Measurements from ENCODE around the gene SLC25A47. TPM values are rescaled to one million over a fixed set of nuclear protein-coding genes. Genes with fewer than 3 reads are reported as not detected.
A peak's percentile ranks its signal among the peaks of the same experiment; 100 is the strongest.
"Not testable (repeated sequence)": the region's sequence is repeated elsewhere in the genome, so short reads cannot be mapped to it uniquely, and the experiment has no call there.

Gene SLC25A47
- total RNA-seq, 1 experiment from 2014 or later = not detected

DNA sequence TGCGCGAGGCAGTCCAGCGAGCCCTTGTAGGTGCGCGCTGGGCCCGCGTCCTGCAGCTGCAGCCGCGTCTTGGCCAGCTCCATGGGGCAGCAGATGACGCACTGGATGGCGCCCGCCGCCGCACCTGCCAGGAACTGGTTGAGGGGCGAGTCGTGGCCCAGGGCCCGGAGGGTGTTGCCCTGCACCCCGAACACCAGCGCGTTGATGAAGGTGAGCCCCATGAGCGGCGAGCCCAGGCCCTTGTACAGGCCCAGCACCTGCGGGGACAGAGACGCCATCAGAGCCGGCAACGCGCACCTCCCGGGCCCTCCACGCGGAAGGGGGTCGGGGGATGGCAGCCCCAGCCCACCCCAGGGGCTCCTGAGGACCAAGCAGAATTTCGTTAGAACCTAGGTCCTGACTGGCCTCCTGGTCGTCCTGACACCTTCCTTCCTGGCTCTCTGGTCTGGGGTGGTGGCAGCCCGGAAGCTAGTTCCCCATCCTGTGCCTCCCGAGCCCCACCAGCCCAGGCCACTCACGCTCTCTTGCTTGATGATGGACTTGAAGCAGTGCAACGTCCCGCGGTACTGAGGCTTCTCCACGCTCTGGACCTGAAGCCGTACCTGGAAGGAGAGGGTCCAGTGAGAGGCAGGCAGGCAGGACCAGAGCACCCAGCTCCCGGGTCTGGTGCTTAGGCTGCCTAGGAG is 30.2 kb upstream of the SLC25A47 start:
- H3K27ac ChIP-seq (ENCODE audit: low read length) = peak overlapping the region; percentile 87
- no peaks in the 10 kb centered on the region for H3K27me3 ChIP-seq (ENCODE audit: low read length)
- no peaks in the 10 kb centered on the region for H3K36me3 ChIP-seq (ENCODE audit: insufficient read depth, low read length)
- no peak overlapping the region for H3K4me3 ChIP-seq (ENCODE audit: low read length)
- 0 out of 2 replicates have a peak, but pooled peaks cover 5% of the 10 kb centered on the region for H3K79me2 ChIP-seq (ENCODE audit: low read length)
- no peak overlapping the region for H2AFZ ChIP-seq (ENCODE audit: low read length)
- peak overlapping the region; percentile 38 for H3K9ac ChIP-seq (ENCODE audit: low read length)
- peaks cover 97% of the 10 kb centered on the region for H3K4me1 ChIP-seq (ENCODE audit: low read length)
- H4K20me1 ChIP-seq (ENCODE audit: insufficient read depth, low read depth, low read length) = peaks cover 15% of the 10 kb centered on the region; the same call in 1 of the 2 replicates
- peak overlapping the region; percentile 25 for H3K4me2 ChIP-seq (ENCODE audit: low read depth, low read length, poor library complexity, severe bottlenecking)
- no peaks in the 10 kb centered on the region for H3K9me3 ChIP-seq (ENCODE audit: low read length)
- no peaks in the 10 kb centered on the region for H3K9me2 ChIP-seq (replicated peaks; ENCODE audit: insufficient read depth, low read length)
- no peak for DNase-seq

DNA sequence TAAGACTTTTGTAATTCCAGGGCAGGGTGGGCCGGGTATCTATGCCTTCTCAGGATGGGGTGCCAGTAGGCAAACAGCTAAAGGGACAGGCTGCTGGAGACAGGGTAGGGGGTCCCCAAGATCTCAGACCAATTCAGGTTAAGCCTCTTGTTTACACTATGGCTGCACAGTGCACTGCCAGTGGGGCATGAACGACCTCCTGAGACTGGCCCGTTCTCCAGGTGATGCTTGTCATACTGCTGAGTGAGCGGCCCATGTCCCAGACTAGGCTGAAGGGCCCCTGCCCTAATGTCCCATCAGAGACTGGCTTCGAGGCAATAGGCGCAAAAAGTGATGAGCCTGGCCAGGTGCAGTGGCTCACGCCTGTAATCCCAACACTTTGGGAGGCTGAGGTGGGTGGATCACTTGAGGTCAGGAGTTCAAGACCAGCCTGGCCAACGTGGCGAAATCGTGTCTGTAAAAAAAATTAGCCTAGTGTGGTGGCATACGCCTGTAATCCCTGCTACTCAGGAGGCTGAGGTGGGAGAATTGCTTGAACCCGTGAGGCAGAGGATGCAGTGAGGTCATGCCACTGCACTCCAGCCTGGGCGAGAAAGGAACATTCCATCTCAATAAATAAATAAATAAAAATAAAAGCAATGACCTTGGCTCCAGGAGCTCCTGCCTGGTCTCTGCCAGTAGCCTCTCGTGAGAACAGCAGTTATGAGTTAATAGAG is 29.5 kb upstream of the SLC25A47 start:
- DNase-seq = no peak
- H2AFZ ChIP-seq (ENCODE audit: low read length) = no peak overlapping the region
- peak overlapping the region; percentile 25 for H3K4me2 ChIP-seq (ENCODE audit: low read depth, low read length, poor library complexity, severe bottlenecking)
- peaks cover 17% of the 10 kb centered on the region; the same call in 1 of the 2 replicates for H4K20me1 ChIP-seq (ENCODE audit: insufficient read depth, low read depth, low read length)
- H3K4me1 ChIP-seq (ENCODE audit: low read length) = peaks cover 98% of the 10 kb centered on the region
- H3K9me2 ChIP-seq (replicated peaks; ENCODE audit: insufficient read depth, low read length) = no peaks in the 10 kb centered on the region
- no peaks in the 10 kb centered on the region for H3K27me3 ChIP-seq (ENCODE audit: low read length)
- no peaks in the 10 kb centered on the region for H3K36me3 ChIP-seq (ENCODE audit: insufficient read depth, low read length)
- 0 out of 2 replicates have a peak, but pooled peaks cover 5% of the 10 kb centered on the region for H3K79me2 ChIP-seq (ENCODE audit: low read length)
- H3K9ac ChIP-seq (ENCODE audit: low read length) = peak overlapping the region; percentile 38
- H3K9me3 ChIP-seq (ENCODE audit: low read length) = no peaks in the 10 kb centered on the region
- H3K4me3 ChIP-seq (ENCODE audit: low read length) = no peak overlapping the region; the same call in 1 of the 2 replicates
- peak overlapping the region; percentile 87 for H3K27ac ChIP-seq (ENCODE audit: low read length)

DNA sequence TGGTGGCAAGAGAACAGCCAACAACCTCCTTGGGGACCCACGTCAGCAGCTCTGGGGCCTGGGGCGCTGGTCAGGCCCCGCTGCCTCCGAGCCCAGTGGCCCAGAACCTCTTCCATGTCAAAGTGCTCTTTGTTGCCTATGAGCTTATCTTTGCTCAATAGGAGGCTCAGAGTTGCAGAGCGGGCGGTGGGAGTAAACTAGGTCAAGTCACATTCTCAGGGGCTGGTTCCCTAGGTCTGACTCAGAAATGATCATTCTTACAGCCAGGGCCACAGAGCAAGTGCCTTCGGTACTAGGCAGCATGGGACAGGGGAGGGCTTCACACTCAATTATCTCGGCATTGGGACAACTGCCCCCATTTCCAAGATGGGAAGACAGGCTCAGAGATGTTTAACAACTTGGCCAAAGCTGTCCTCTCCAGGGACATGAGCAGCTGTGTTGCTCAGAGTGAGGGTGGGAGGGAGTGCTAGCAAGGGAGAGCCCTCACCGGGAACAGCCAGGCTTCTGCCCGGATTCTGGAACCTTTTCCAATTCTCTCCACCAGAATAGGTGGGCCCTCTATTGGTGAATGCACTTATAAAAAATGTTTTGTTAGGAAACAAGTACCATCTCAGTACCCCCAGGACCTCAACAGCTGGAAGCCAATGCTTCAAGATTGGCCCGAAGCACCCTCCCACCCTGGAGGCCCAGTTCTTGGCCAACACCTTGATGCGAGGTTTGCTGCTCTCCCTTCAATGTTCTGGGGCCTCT is 28.8 kb upstream of the SLC25A47 start:
- Histone ChIP-seq H3K9me2 (replicated peaks; ENCODE audit: insufficient read depth, low read length) (no peaks in the 10 kb centered on the region), H3K4me3 (ENCODE audit: low read length) (no peak overlapping the region; the same call in 1 of the 2 replicates), H3K36me3 (ENCODE audit: insufficient read depth, low read length) (no peaks in the 10 kb centered on the region), H3K27ac (ENCODE audit: low read length) (peak overlapping the region; percentile 87), H3K4me2 (ENCODE audit: low read depth, low read length, poor library complexity, severe bottlenecking) (peak overlapping the region; percentile 25), H3K27me3 (ENCODE audit: low read length) (no peaks in the 10 kb centered on the region), H3K9me3 (ENCODE audit: low read length) (no peaks in the 10 kb centered on the region), H3K4me1 (ENCODE audit: low read length) (peaks cover 98% of the 10 kb centered on the region), H3K79me2 (ENCODE audit: low read length) (no peaks in the 10 kb centered on the region), H4K20me1 (ENCODE audit: insufficient read depth, low read depth, low read length) (peaks cover 19% of the 10 kb centered on the region; the same call in 1 of the 2 replicates), H3K9ac (ENCODE audit: low read length) (peak overlapping the region; percentile 54), H2AFZ (ENCODE audit: low read length) (no peak overlapping the region)
- peak; percentile 83 for DNase-seq

DNA sequence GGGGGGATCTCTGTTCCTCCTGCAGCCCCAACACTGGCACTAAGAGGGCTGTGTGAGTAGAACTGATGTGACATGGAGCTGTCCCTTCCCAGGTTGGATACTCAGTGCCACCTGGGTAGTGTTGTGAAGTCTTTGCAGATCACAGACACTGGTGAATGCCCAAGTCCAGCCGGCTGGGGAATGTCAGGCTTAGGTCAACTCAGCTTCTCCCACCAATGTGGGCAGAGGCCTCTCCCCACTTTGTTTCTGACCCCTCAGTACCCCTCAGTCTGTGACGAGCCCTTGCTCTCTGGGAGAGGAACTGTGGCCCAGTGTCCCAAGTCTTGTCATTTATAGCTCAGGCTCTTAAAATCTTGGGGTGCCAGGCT is 28.2 kb upstream of the SLC25A47 start:
- Histone ChIP-seq H3K79me2 (ENCODE audit: low read length) (no peaks in the 10 kb centered on the region), H3K27me3 (ENCODE audit: low read length) (no peaks in the 10 kb centered on the region), H3K4me2 (ENCODE audit: low read depth, low read length, poor library complexity, severe bottlenecking) (no peak overlapping the region), H4K20me1 (ENCODE audit: insufficient read depth, low read depth, low read length) (peaks cover 18% of the 10 kb centered on the region; the same call in 1 of the 2 replicates), H3K4me1 (ENCODE audit: low read length) (peaks cover 93% of the 10 kb centered on the region), H3K9me3 (ENCODE audit: low read length) (no peaks in the 10 kb centered on the region), H3K27ac (ENCODE audit: low read length) (peak overlapping the region; percentile 87), H3K9ac (ENCODE audit: low read length) (peak overlapping the region; percentile 54), H3K36me3 (ENCODE audit: insufficient read depth, low read length) (no peaks in the 10 kb centered on the region), H3K9me2 (replicated peaks; ENCODE audit: insufficient read depth, low read length) (no peaks in the 10 kb centered on the region), H2AFZ (ENCODE audit: low read length) (no peak overlapping the region), H3K4me3 (ENCODE audit: low read length) (no peak overlapping the region)
- no peak for DNase-seq

DNA sequence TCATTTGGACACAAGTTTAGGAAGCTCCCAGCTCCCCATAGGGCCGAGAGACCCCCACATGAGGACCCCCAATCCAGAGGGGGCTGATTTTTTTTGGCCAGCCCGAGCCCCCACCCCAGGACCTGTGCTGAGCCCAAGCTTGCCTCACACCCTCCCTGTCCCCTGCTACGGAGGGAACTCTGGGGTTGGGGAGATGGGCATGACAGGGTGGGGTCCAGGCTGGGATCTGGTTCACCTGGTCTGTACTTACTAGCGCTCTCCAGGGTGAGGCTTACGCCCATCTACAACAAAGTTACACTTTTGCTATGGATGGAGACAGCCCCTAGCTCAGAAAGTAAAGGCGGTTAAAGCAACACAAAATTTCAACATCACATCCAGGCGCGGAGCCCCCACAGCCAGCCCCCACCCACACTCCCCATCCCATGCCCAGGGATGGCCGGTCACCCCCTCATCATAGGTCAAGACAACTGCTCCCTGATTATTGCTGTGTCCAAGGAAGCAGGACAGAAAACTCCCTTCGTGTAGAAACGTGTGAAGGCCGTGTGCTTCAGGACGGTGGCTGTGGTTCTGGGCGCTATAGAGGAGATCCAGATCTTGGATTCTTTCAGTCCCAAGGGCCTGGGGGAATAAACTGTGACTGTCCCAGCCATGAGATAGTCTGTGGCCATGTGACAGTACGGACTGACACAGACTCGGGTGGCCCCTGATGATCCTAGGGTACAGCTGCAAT is 27.6 kb upstream of the SLC25A47 start:
- H2AFZ ChIP-seq (ENCODE audit: low read length) = no peak overlapping the region
- H3K9ac ChIP-seq (ENCODE audit: low read length) = peak overlapping the region; percentile 54; the same call in 1 of the 2 replicates
- DNase-seq = no peak
- H4K20me1 ChIP-seq (ENCODE audit: insufficient read depth, low read depth, low read length) = peaks cover 12% of the 10 kb centered on the region; the same call in 1 of the 2 replicates
- H3K36me3 ChIP-seq (ENCODE audit: insufficient read depth, low read length) = no peaks in the 10 kb centered on the region
- no peak overlapping the region for H3K4me3 ChIP-seq (ENCODE audit: low read length)
- H3K9me2 ChIP-seq (replicated peaks; ENCODE audit: insufficient read depth, low read length) = no peaks in the 10 kb centered on the region
- no peaks in the 10 kb centered on the region for H3K9me3 ChIP-seq (ENCODE audit: low read length)
- H3K27me3 ChIP-seq (ENCODE audit: low read length) = no peaks in the 10 kb centered on the region
- H3K27ac ChIP-seq (ENCODE audit: low read length) = peak overlapping the region; percentile 87
- H3K4me1 ChIP-seq (ENCODE audit: low read length) = peaks cover 87% of the 10 kb centered on the region
- no peaks in the 10 kb centered on the region for H3K79me2 ChIP-seq (ENCODE audit: low read length)
- no peak overlapping the region for H3K4me2 ChIP-seq (ENCODE audit: low read depth, low read length, poor library complexity, severe bottlenecking)

DNA sequence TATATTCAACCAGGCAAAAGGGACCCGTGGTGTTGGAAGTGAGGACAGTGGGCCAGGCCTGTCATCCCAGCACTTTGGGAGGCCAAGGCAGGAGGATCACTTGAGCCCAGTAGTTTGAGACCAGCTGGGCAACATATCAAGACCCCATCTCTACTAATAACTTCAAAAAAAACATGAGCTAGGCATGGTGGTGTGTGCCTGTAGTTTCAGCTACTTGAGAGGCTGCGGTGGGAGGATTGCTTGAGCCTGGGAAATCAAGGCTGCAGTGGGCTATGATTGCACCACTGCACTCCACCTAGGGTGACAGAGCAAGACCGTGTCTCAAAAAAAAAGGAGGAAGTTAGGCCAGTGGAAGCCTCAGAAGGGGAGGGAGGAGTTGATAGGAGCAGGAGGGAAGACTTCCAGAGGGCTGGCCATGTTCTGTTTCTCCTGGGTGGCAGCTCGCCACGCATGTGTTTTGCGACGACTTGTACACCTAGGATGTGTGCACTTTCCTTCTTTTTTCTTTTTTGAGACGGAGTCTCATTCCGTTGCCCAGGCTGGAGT is 27.0 kb upstream of the SLC25A47 start:
- Histone ChIP-seq H3K79me2 (ENCODE audit: low read length) (no peaks in the 10 kb centered on the region), H3K9ac (ENCODE audit: low read length) (no peak overlapping the region; the same call in 1 of the 2 replicates), H3K4me3 (ENCODE audit: low read length) (no peak overlapping the region), H3K9me3 (ENCODE audit: low read length) (no peaks in the 10 kb centered on the region), H3K36me3 (ENCODE audit: insufficient read depth, low read length) (no peaks in the 10 kb centered on the region), H3K4me2 (ENCODE audit: low read depth, low read length, poor library complexity, severe bottlenecking) (no peak overlapping the region), H2AFZ (ENCODE audit: low read length) (no peak overlapping the region), H3K27me3 (ENCODE audit: low read length) (no peaks in the 10 kb centered on the region), H4K20me1 (ENCODE audit: insufficient read depth, low read depth, low read length) (peaks cover 9% of the 10 kb centered on the region; the same call in 1 of the 2 replicates), H3K9me2 (replicated peaks; ENCODE audit: insufficient read depth, low read length) (no peaks in the 10 kb centered on the region), H3K27ac (ENCODE audit: low read length) (peak overlapping the region; percentile 87; the same call in 1 of the 2 replicates), H3K4me1 (ENCODE audit: low read length) (peaks cover 80% of the 10 kb centered on the region)
- no peak for DNase-seq

DNA sequence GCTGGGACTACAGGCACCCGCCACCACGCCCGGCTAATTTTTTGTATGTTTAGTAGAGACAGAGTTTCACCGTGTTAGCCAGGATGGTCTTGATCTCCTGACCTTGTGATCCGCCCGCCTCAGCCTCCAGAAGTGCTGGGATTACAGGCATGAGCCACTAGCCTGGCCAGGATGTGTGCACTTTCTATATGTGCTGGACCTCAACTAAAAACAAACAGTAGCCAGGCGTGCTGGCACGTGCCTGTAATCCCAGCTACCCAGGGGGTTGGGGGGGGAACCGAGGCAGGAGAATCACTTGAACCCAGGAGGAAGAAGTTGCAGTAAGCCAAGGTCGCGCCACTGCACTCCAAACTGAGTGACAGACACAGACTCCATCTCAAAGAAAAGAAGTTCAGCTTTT is 26.4 kb upstream of the SLC25A47 start:
- H3K9me3 ChIP-seq (ENCODE audit: low read length); DNase-seq; H3K27me3 ChIP-seq (ENCODE audit: low read length); H3K9me2 ChIP-seq (replicated peaks; ENCODE audit: insufficient read depth, low read length); H3K79me2 ChIP-seq (ENCODE audit: low read length); H3K36me3 ChIP-seq (ENCODE audit: insufficient read depth, low read length); H3K4me3 ChIP-seq (ENCODE audit: low read length); H2AFZ ChIP-seq (ENCODE audit: low read length); H4K20me1 ChIP-seq (ENCODE audit: insufficient read depth, low read depth, low read length): not testable (repeated sequence)
- H3K4me2 ChIP-seq (ENCODE audit: low read depth, low read length, poor library complexity, severe bottlenecking) = peak overlapping the region; percentile 46
- H3K4me1 ChIP-seq (ENCODE audit: low read length) = peaks cover 75% of the 10 kb centered on the region
- H3K9ac ChIP-seq (ENCODE audit: low read length) = peak overlapping the region; percentile 54
- peak overlapping the region; percentile 77 for H3K27ac ChIP-seq (ENCODE audit: low read length)
